K562 (cell line): Measurements from ENCODE around the gene MDP1. TPM values are rescaled to one million over a fixed set of nuclear protein-coding genes. Genes with fewer than 3 reads are reported as not detected.
A peak's percentile ranks its signal among the peaks of the same experiment; 100 is the strongest.

Experiments
- ATAC-seq: fragments of 200-7000 bp; cut with Tn5 transposase; 3 replicates; pipeline ENCODE4 v1.9.1; 2020; ENCODE audit warnings: moderate library complexity
- BruUV-seq: library from RNA; stranded (reverse); fragments of 400-500 nt; replicated peaks from 2 replicates; lab custom pipeline; 2021; lab: Mats Ljungman, UMichigan
- CTCF ChIA-PET: fragments of 300-600 bp; formaldehyde crosslinking; extraction: SDS; loops from one replicate; lab custom pipeline; 2021; ENCODE audit warnings: low intra/inter-chr PET ratio; lab: Yijun Ruan, JAX
- POLR2A ChIA-PET: fragments of 300-600, 350-650 bp; sonication (Branson Sonifier 250); formaldehyde crosslinking; extraction: SDS; loops from one replicate; lab custom pipeline; 2021; ENCODE audit warnings: antibody characterized with exemption, inconsistent platforms; lab: Yijun Ruan, JAX
- DNase-seq, 4 experiments: peaks; one replicate each; pipeline versions ENCODE4 v3.0.0 to v3.0.0-alpha.2; 2011 to 2018; ENCODE audit warnings: low spot score in 3 of 4, mixed read lengths in 3 of 4; ENCODE audit errors: extremely low read depth in 1 of 4
- FAIRE-seq: peaks from 2 replicates; lab custom pipeline; 2011; peaks lifted over from hg19 to GRCh38; lab: Jason Lieb, UNC
- H2AFZ ChIP-seq: 2 replicates; pipeline ENCODE4 v1.6.0; 2011; ENCODE audit warnings: low read depth, low read length, control low read depth, inconsistent platforms
- H3K27ac ChIP-seq: fragments of 200-600 bp; 3 replicates; pipeline ENCODE4 v1.8.0; 2011; ENCODE audit warnings: low read depth, mild to moderate bottlenecking, control low read depth, inconsistent platforms, low read length, moderate library complexity, mixed read lengths; ENCODE audit errors: extremely low read depth
- H3K27me3 ChIP-seq, 2 experiments: fragments of 300-600 bp in 1 of 2; 2 replicates in 1 of 2; 3 replicates in 1 of 2; pipeline versions ENCODE4 v1.6.0 to v1.8.0; 2011; ENCODE audit warnings: inconsistent platforms in 2 of 2, low read length in 2 of 2, mild to moderate bottlenecking in 1 of 2, mixed read lengths in 1 of 2, moderate library complexity in 1 of 2; ENCODE audit not compliant: control insufficient read depth in 2 of 2, insufficient read depth in 2 of 2
- H3K36me3 ChIP-seq: fragments of 300-600 bp; 3 replicates; pipeline ENCODE4 v1.8.0; 2011; ENCODE audit warnings: mild to moderate bottlenecking, low read length, inconsistent platforms; ENCODE audit not compliant: control insufficient read depth, insufficient read depth
- H3K4me1 ChIP-seq, 2 experiments: fragments of 200-600 bp in 1 of 2; replicated peaks in 1 of 2; 2 replicates in 1 of 2; 3 replicates in 1 of 2; pipeline versions ENCODE4 v1.5.1 to v1.8.0; 2011; ENCODE audit warnings: inconsistent platforms in 2 of 2, low read length in 2 of 2, mild to moderate bottlenecking in 1 of 2, mixed read lengths in 1 of 2, moderate library complexity in 1 of 2; ENCODE audit not compliant: control insufficient read depth in 2 of 2, insufficient read depth in 2 of 2
- H3K4me2 ChIP-seq: 2 replicates; pipeline ENCODE4 v1.6.1; 2011; ENCODE audit warnings: low read length, control low read depth, inconsistent platforms, mixed read lengths; ENCODE audit not compliant: insufficient read depth
- H3K4me3 ChIP-seq: fragments of 200-600 bp; sonication (generic), shearing (Covaris generic); 2 replicates; pipeline ENCODE4 v1.5.1; 2016; ENCODE audit warnings: control low read depth, inconsistent platforms
- H3K79me2 ChIP-seq: fragments of 200-600 bp; 3 replicates; pipeline ENCODE4 v1.8.0; 2011; ENCODE audit warnings: low read length, inconsistent platforms; ENCODE audit not compliant: control insufficient read depth, insufficient read depth
- H3K9ac ChIP-seq, 2 experiments: 2 replicates each; pipeline versions ENCODE4 v1.6.0 to v1.6.1; 2011; ENCODE audit warnings: low read depth in 2 of 2, low read length in 2 of 2, control low read depth in 1 of 2, inconsistent platforms in 1 of 2, mild to moderate bottlenecking in 1 of 2, mixed read lengths in 1 of 2; ENCODE audit not compliant: insufficient read depth in 1 of 2
- H3K9me1 ChIP-seq: one replicate; pipeline ENCODE4 v1.6.0; 2011; ENCODE audit warnings: inconsistent platforms, mild to moderate bottlenecking, low read length, moderate library complexity; ENCODE audit not compliant: control insufficient read depth, insufficient read depth
- H3K9me3 ChIP-seq: replicated peaks from 2 replicates; pipeline ENCODE4 v1.5.1; 2011; ENCODE audit warnings: low read depth, low read length, inconsistent platforms; ENCODE audit not compliant: control insufficient read depth, insufficient read depth
- H4K20me1 ChIP-seq: replicated peaks from 2 replicates; pipeline ENCODE4 v1.6.1; 2011; ENCODE audit warnings: low read length, inconsistent platforms, mixed read lengths; ENCODE audit not compliant: control insufficient read depth, insufficient read depth
- ATF3 ChIP-seq, 2 experiments: fragments of 450-650 bp in 1 of 2; sonication (generic) in 1 of 2; formaldehyde crosslinking in 1 of 2; IDR thresholded peaks in 1 of 2; conservative IDR thresholded peaks in 1 of 2; 2 replicates each; pipeline versions ENCODE4 v1.6.1 to v1.8.1; 2016 to 2023; ENCODE audit warnings: mild to moderate bottlenecking in 2 of 2, moderate library complexity in 2 of 2, inconsistent platforms in 1 of 2, missing genetic modification reagents in 1 of 2
- CTCFL ChIP-seq: IDR thresholded peaks from 2 replicates; pipeline ENCODE4 v1.6.1; 2011; ENCODE audit warnings: borderline replicate concordance, low read depth, mild to moderate bottlenecking, moderate library complexity, low read length; ENCODE audit not compliant: insufficient read depth, poor library complexity, severe bottlenecking
- ETS1 ChIP-seq: conservative IDR thresholded peaks from 2 replicates; pipeline ENCODE4 v1.6.1; 2011; ENCODE audit warnings: low read depth, mild to moderate bottlenecking, low read length; ENCODE audit not compliant: control insufficient read depth
- NR2C2 ChIP-seq, 2 experiments: fragments of 200-800 bp in 1 of 2; sonication (Bioruptor generic) in 1 of 2; sonication (generic) in 1 of 2; formaldehyde crosslinking in 1 of 2; IDR thresholded peaks; 2 replicates each; pipeline versions ENCODE4 v1.6.1 to v1.8.0; 2016 to 2022; ENCODE audit warnings: mild to moderate bottlenecking in 1 of 2, missing compliant biosample characterization in 1 of 2, missing genetic modification characterization in 1 of 2, missing genetic modification reagents in 1 of 2
- SIN3A ChIP-seq, 2 experiments: fragments of 150-350 bp in 1 of 2; IDR thresholded peaks; 2 replicates each; pipeline ENCODE4 v1.6.1; 2011 to 2016; ENCODE audit warnings: borderline replicate concordance in 2 of 2, low read depth in 2 of 2, low read length in 2 of 2, mild to moderate bottlenecking in 2 of 2, moderate library complexity in 2 of 2; ENCODE audit not compliant: control insufficient read depth in 1 of 2
- SPI1 ChIP-seq: IDR thresholded peaks from 2 replicates; pipeline ENCODE4 v1.6.1; 2011; ENCODE audit warnings: low read depth, low read length, control low read depth, borderline replicate concordance
- ZNF140 ChIP-seq: fragments of 250-450 bp; sonication (Bioruptor Pico); IDR thresholded peaks from 2 replicates; pipeline ENCODE4 v1.8.0; 2021; ENCODE audit warnings: moderate library complexity, mild to moderate bottlenecking, inconsistent platforms
- ZNF175 ChIP-seq: fragments of 200-800 bp; sonication (Bioruptor generic); IDR thresholded peaks from 2 replicates; pipeline ENCODE4 v1.6.1; 2016; ENCODE audit warnings: low read depth, mild to moderate bottlenecking, missing genetic modification characterization, missing compliant biosample characterization
- ZNF197 ChIP-seq: fragments of 200-800 bp; sonication (Bioruptor generic); IDR thresholded peaks from 2 replicates; pipeline ENCODE4 v1.6.1; 2016; ENCODE audit warnings: low read depth, missing genetic modification characterization, missing compliant biosample characterization
- ZNF589 ChIP-seq: fragments of 200-800 bp; sonication (Bioruptor generic); IDR thresholded peaks from 2 replicates; pipeline ENCODE4 v1.6.1; 2016; ENCODE audit warnings: low read depth, missing genetic modification characterization, missing compliant biosample characterization
- WGBS: fragments of 100-300 bp; shearing (Covaris generic); methylation state at CpG from one replicate; pipeline ENCODE4 v1.1.6; 2016; ENCODE audit warnings: low coverage, mixed read lengths; ENCODE audit not compliant: insufficient coverage; ENCODE audit errors: missing lambda C conversion rate; 5-methylcytosine and 5-hydroxymethylcytosine counted together
- in situ Hi-C: fragments of 300-500 bp; cut with MboI; formaldehyde crosslinking; loops from 4 replicates; pipeline ENCODE4 v1.15.0; 2018; ENCODE audit warnings: inconsistent platforms, mixed read lengths
- intact Hi-C: fragments of 100-400 bp; cut with micrococcal nuclease; formaldehyde crosslinking; loops from 2 replicates; pipeline ENCODE4 v1.14.2; 2022
- polyA plus RNA-seq, 8 experiments: library from polyadenylated mRNA; depleted of rRNA in 4 of 8; stranded (reverse) in 5 of 8; unstranded in 3 of 8; fragments of >200 nt; fragmentation: Nextera tagmentation in 2 of 8; fragmentation: Illumina TruSeq in 1 of 8; extraction: Ambion mirVana in 2 of 8; extraction: Trizol in 1 of 8; gene quantifications; 2 replicates each; pipeline versions ENCODE4 v1.2.1 to v1.2.3, GENCODE V29; 2011 to 2014; ENCODE audit warnings: inconsistent platforms in 1 of 8, missing spikeins in 1 of 8
- total RNA-seq, 7 experiments: library from RNA; depleted of rRNA in 6 of 7; stranded (reverse); fragments of >200 nt in 6 of 7; fragmentation: Illumina TruSeq in 2 of 7; extraction: Trizol in 2 of 7; gene quantifications; 2 replicates each; pipeline versions ENCODE4 v1.2.1 to v1.2.3, GENCODE V29; 2011 to 2021; ENCODE audit warnings: low replicate concordance in 1 of 7

The MDP1 gene
- total and polyA plus RNA-seq, 9 of the 15 experiments (the other 6 are each of a cell fraction or from before 2014, with no cell fraction given), result 2.7 to 29.6 (median 11.0) TPM

GRCh38 chr14:24243336-24243836 lies 27.5 kb upstream of the MDP1 start (continued):
- TF ChIP-seq ATF3 (IDR thresholded peaks at IDR 0.05) (peak; percentile 67; the same call in 1 of the 2 replicates), ATF3 (CRISPR knock-in tag; conservative IDR thresholded peaks at IDR 0.05) (no peak), ZNF197 (CRISPR knock-in tag) (no peak), CTCFL (no peak)

- TSS peak; percentile 59 for BruUV-seq
- TF ChIP-seq ETS1 (0 out of 2 replicates have a peak, but pooled peaks have one; percentile 47), ZNF175 (CRISPR knock-in tag) (no peak), SIN3A (IDR thresholded peaks at IDR 0.05; ENCODE audit: borderline replicate concordance in 2 of 2, control insufficient read depth in 1 of 2, low read depth in 2 of 2, low read length in 2 of 2) (peak in 1 of 2 experiments; percentile 31; a peak in 1 of 4 replicates), ZNF589 (CRISPR knock-in tag) (0 out of 2 replicates have a peak, but pooled peaks have one; percentile 5), NR2C2 (CRISPR knock-in tag; IDR thresholded peaks at IDR 0.05) (no peak), NR2C2 (tag; IDR thresholded peaks at IDR 0.05) (no peak), ZNF140 (CRISPR knock-in tag) (no peak), SPI1 (0 out of 2 replicates have a peak, but pooled peaks have one; percentile 5)
Observed at GRCh38 chr14:24241829-24242443, 26.1 kb upstream of the MDP1 start.

More at GRCh38 chr14:24241829-24242443, 26.1 kb upstream of the MDP1 start:
- H3K9me1 ChIP-seq, result no peaks in the 10 kb centered on the region
- DNase-seq, result peak; percentile 92 to 95 (median 92)
- H3K4me1 ChIP-seq, result peaks cover 13 to 15% of the 10 kb centered on the region in 2 experiments; a peak in 4 of 5 replicates
- WGBS, result 4% methylated on average over 26 of the region's 39 CpGs
- intact Hi-C loops (loop anchor here (2.0 kb wide), 2 partner anchors 29 to 189 kb away; partner anchors contain the start of gene RABGGTA), in situ Hi-C loops (loop anchor here (5.0 to 10.0 kb wide), 2 partner anchors 55 to 193 kb away; partner anchors contain the start of genes DHRS1 and NOP9)
- H3K27me3 ChIP-seq, result no peaks in the 10 kb centered on the region
- no peak for FAIRE-seq
- H4K20me1 ChIP-seq, result no peaks in the 10 kb centered on the region; the same call in 1 of the 2 replicates
- peak overlapping the region; percentile 84 for H2AFZ ChIP-seq
- peak overlapping the region; percentile 98 for H3K27ac ChIP-seq
- H3K9ac ChIP-seq, result peak overlapping the region; percentile 77 to 95
- H3K9me3 ChIP-seq, result no peaks in the 10 kb centered on the region
- ChIA-PET CTCF (interaction anchor here (0.9 to 3.0 kb wide), 3 partner anchors 29 to 66 kb away, joined by 3 to 41 read pairs (median 5); partner anchors contain the start of gene CIDEB), POLR2A (interaction anchor here (1.0 to 1.9 kb wide), 17 partner anchors 11 to 190 kb away, joined by 3 to 18 read pairs (median 6); partner anchors contain the start of genes CHMP4A, CIDEB, DCAF11 and DHRS1)
- peak overlapping the region; percentile 59 for H3K4me3 ChIP-seq
- peak overlapping the region; percentile 88 for H3K4me2 ChIP-seq
- peak; percentile 94 for ATAC-seq
- peaks cover 42% of the 10 kb centered on the region for H3K36me3 ChIP-seq
- H3K79me2 ChIP-seq, result peaks cover 10% of the 10 kb centered on the region; the same call in 2 of the 3 replicates
